ENCODE measurements around the gene XPC. TPM values are rescaled to one million over a fixed set of nuclear protein-coding genes. Genes with fewer than 3 reads are reported as not detected.

The XPC gene
- total RNA-seq, 2 donors from 2014 or later, result 33.2 to 34.9 TPM

GRCh38 chr3:14177580-14178246 lies 688 bp downstream of the XPC start:
- intact Hi-C loops (cut with DNase I), result no loop called here
- H3K27me3 ChIP-seq, result no peaks in the 10 kb centered on the region
- TF ChIP-seq CTCF (IDR thresholded peaks at IDR 0.05), result no peak
- TF ChIP-seq POLR2A (IDR thresholded peaks at IDR 0.05), result no peak
- peaks cover 0 to 2% of the 10 kb centered on the region in 2 donors for H3K36me3 ChIP-seq (replicated peaks in 1 of 2; ENCODE audit: insufficient read depth in 1 of 2, low read depth in 2 of 2)
- 2 to 4% methylated on average over 10 of the region's 10 CpGs for WGBS, 2 donors
- H3K9me3 ChIP-seq, result no peaks in the 10 kb centered on the region
- ATAC-seq (no peak), DNase-seq (no peak)
- H3K4me1 ChIP-seq, result peaks cover 41% of the 10 kb centered on the region
- H3K4me3 ChIP-seq, result peak overlapping the region; percentile 34 to 50
- peak overlapping the region; percentile 80 to 94 (median 92) for H3K27ac ChIP-seq

DNA sequence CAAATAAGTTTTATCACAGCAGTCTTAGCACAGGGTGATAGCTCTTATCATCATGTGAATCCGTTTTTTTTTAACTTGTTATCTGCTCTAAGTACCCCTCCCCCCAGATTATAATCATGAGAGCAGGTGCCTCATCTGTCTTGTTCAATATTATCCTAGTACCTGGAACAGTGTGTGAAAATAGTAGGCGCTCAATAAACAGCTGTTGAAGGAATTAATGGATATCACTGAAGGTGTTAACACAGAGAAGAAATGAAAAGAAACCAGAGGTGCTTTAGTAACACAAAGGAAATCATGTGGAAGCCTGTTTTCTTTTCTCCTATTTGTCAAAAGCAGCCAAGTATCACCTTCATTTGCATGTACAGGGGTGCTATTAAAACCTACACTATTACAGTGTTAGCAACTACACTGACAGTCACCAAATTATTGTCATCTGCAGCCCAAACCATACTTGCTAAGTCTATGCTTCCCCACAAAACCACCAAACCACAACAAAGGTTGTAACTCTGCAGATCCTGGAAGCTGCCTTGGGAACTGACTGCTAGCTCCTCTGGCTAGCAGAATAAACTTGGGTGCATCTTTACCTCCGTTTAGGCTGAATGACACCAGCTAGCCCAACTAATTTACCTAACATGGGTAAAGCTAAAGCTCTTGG lies 2.9 kb downstream of the XPC start:
- intact Hi-C loops (cut with DNase I), result no loop called here
- DNase-seq, result no peak
- H3K36me3 ChIP-seq (replicated peaks in 1 of 2; ENCODE audit: insufficient read depth in 1 of 2, low read depth in 2 of 2), result peaks cover 6 to 7% of the 10 kb centered on the region in 2 donors
- no peaks in the 10 kb centered on the region for H3K27me3 ChIP-seq
- H3K27ac ChIP-seq, result no peak overlapping the region
- no peak for ATAC-seq
- TF ChIP-seq POLR2A (IDR thresholded peaks at IDR 0.05), result no peak
- TF ChIP-seq CTCF (IDR thresholded peaks at IDR 0.05), result no peak
- H3K9me3 ChIP-seq, result no peaks in the 10 kb centered on the region
- H3K4me3 ChIP-seq, result no peak overlapping the region
- peaks cover 41% of the 10 kb centered on the region for H3K4me1 ChIP-seq
- 46 to 51% methylated on average over 3 of the region's 3 CpGs for WGBS, 2 donors

DNA sequence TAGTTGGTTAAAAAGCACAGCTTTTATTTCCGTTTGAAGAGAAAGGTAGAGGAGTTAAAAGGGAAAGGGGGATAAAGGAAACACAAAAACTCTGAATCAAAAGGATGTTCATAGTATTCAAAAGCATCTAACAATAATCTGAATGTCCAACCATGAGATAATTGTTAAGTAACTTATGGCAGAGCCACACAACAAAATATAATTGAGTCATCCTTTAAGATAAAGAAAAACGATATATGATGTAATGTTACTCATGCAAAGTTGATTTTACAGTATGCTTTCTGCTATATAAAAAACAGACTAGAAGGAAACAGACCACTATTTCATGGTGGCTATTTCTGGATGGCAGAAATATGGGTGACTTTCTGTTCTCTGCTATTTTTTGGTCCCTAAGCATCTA lies 3.9 kb downstream of the XPC start:
- WGBS, 2 donors, result 57 to 61% methylated on average over 2 of the region's 2 CpGs
- H3K4me1 ChIP-seq, result peaks cover 37% of the 10 kb centered on the region
- no peak overlapping the region for H3K27ac ChIP-seq
- no peaks in the 10 kb centered on the region for H3K9me3 ChIP-seq
- H3K4me3 ChIP-seq, result no peak overlapping the region
- intact Hi-C loops (cut with DNase I), result no loop called here
- DNase-seq (no peak), ATAC-seq (no peak)
- no peaks in the 10 kb centered on the region for H3K27me3 ChIP-seq
- peaks cover 6 to 14% of the 10 kb centered on the region in 2 donors for H3K36me3 ChIP-seq (replicated peaks in 1 of 2; ENCODE audit: insufficient read depth in 1 of 2, low read depth in 2 of 2)
- TF ChIP-seq POLR2A (IDR thresholded peaks at IDR 0.05), result no peak
- TF ChIP-seq CTCF (IDR thresholded peaks at IDR 0.05), result no peak

DNA sequence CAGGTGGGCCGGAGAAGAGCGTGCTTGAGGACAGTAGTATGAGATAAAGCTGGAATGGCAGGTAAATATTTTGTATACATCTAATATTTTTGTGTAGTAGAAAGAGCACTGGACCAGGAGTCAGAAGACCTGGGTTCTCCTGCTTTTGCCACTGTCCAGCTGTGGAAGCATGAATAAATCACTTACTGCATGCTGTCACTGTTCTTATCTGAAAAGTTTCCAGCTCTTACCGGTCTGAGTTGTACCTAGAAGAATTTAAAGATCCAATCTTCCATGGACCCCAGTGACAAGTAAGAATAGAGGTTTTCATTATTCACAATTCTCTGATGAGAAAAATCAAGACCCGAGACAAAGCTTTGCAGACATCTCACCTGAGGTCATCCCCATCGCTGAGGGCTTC lies 5.9 kb downstream of the XPC start:
- H3K9me3 ChIP-seq, result no peaks in the 10 kb centered on the region
- no peak overlapping the region for H3K4me3 ChIP-seq
- intact Hi-C loops (cut with DNase I), result no loop called here
- no peak for ATAC-seq
- TF ChIP-seq CTCF (IDR thresholded peaks at IDR 0.05) (no peak), POLR2A (IDR thresholded peaks at IDR 0.05) (no peak)
- WGBS, 2 donors, result 88 to 92% methylated on average over 5 of the region's 5 CpGs
- H3K36me3 ChIP-seq (replicated peaks in 1 of 2; ENCODE audit: insufficient read depth in 1 of 2, low read depth in 2 of 2), result peaks cover 12 to 29% of the 10 kb centered on the region in 2 donors
- no peak for DNase-seq
- no peaks in the 10 kb centered on the region for H3K27me3 ChIP-seq
- peaks cover 29% of the 10 kb centered on the region for H3K4me1 ChIP-seq
- H3K27ac ChIP-seq, result no peak overlapping the region
